ENCODE results near the gene GAREM1.

The GAREM1 gene

DNA sequence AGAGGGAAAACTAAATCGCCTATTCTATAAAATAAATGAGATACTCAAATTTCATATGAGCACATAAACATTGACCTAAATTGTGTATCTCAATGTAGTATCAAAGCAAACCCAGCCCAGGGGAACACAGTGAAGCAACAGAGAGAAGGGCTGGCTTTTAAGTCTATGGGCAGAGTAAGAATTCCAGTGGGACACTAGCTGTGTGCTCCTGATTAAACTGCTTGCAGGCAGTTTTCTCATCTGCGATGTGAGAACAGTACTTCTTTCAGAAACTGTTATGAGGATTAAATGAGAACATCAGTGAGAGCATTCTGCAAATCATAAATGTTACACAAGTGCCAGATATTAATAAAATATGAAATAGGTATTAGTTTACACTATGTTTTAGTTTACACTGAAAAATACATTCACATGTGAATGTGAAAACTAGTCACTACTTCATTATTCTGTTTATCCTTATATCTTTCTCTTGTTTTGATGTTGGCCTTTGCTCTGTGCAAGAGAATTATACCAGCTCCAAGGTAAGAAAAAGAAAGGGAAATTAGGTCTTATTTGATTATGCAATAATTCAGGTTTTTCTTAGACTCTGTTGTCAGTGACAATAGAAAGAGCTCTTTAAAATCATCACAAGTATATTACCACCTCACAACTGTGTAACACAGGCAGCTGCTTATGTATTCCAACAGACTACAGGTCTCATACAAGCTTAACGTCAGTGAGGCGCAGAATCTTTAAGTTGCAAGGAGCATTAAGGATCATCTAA, 47.5 kb downstream of the GAREM1 start:
- no peak for DNase-seq

DNA sequence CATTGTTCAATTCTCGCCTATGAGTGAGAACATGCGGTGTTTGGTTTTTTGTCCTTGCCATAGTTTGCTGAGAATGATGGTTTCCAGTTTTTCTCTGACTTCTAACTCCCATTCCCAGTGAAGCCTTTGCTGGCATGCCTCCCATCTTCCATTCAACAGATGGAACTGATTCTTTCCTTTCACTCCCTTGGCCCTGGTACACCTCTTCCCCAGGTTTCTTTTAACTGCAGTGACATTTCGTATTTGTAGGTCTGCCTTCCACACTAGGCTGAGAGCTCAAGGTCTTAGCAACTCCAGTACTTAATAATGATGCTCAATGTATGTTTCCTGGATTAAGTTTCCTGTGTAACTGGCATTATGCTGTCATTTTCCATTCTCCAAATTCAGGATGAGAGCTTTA, 48.5 kb downstream of the GAREM1 start:
- no peak for DNase-seq

DNA sequence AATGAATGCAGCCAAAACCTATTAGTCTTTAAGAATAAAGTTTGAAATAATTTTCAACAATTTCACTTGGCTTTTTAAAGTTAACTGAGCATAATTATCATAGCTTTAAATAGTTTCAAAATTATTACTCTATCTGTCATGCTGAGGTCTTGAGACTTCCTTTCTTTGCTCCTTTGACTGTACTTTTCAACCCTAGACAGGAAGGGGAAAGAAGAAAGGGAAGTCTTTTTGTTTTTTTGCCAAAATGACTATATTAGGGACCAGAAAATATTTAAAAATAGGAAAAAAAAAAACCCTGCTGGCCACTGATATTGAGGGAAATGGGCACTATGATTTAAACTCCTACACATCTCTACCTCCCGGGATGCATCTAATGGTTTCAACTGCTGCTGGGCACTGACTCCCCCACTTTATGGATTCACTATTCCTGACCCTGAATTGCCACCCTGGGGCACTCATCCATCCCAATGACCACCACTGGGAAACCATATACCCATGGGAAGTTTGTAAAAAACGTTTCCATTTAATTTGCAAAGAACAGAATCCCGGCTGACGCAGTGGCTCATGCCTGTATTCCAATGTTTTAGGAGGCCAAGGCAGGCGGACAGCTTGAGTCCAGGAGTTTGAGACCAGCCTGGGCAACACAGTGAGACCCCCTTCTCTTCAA, 50.5 kb downstream of the GAREM1 start:
- DNase-seq = no peak

DNA sequence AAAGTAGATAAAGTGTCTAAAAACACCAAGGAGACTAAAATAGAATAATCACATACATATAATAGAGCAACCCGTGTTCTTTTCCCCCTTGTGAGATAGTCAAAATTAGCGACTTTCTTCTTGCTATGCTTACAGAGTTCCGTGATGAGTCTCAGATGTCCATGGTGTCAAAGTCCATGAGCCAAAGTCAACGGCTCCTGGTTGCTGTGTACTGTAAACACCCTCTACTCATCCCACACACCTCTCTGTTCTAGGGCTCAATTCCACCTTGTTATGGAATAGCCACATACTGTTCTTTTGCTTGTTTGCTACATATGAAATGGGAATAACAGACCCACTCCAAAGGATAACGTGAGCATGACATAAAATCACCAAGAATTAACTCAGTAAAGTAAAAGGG, 52.5 kb downstream of the GAREM1 start:
- no peak for DNase-seq

DNA sequence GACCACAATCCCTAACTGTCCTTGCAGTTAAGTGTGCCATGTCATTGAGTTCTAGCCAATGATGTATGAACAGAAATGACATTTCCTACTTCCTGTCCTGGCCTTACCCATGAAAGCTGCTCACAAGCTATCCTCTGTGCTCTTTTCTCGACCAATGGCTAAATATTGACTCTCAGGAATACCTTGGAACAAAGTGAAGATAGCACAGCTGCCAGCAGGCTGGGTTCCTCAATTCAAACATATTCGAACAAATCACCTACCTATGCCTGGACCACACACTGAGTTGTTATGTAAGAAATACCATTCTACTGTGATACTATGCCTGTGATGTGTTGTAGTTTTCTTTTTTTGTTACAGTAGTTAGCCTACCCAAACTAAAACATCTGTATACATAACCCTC, 65.1 kb downstream of the GAREM1 start:
- DNase-seq = no peak

DNA sequence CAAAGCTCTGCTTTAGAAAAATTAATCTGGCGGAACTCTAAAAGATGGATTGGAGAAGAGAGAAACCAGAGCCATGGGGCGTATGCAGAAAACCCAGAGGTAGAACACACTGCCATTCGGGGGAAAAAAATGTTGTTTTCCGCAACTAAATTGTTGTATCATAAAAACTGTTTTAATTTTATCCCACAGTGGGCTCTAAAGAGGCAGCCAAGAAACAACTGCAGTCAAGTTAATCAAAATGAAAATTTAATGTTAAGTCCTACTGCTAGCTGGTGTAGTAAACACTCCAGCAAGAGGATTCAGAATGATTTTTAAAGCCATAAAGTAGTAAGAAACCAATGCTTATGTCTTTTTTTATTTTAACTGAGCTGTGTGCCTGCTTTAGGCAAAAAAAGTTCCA, 69.1 kb downstream of the GAREM1 start:
- DNase-seq = no peak

DNA sequence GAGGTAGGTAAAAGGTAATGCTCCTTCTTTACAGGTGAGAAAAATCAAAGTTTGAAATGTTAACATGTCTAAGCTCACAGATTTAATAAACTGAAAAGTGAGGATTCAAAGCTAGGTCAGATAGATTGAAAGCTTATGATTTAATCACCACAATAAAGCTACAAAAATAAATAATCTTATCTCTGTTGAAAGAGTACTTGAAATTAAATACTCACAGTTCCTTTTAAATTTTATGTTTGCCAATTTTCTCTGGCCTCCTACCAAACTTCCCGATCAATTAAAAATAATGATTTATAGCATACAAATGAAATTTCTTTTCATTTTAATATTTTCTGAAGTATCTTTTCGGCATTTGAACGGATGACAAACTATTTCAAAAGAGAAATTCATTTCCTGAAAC, 77.3 kb downstream of the GAREM1 start:
- DNase-seq = no peak

DNA sequence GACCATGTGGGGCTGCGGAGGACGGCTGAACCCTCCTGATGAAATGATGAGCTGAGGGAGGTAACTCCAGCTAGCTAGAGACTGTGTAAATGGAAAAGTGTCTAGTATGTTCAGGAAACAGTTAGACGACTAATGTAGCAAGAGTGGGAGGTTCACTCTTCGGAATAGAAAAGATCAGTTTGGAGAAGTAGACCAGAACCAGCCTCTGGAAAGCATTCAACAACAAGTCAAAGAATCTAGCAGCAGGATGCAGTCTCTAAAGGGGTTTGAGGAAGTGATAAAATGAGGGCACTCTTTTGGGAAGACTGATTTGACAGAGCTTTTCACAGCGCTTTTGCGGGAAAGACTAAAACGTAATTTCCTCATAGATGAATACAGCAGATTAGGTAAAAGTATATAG, 79.6 kb downstream of the GAREM1 start:
- no peak for DNase-seq

DNA sequence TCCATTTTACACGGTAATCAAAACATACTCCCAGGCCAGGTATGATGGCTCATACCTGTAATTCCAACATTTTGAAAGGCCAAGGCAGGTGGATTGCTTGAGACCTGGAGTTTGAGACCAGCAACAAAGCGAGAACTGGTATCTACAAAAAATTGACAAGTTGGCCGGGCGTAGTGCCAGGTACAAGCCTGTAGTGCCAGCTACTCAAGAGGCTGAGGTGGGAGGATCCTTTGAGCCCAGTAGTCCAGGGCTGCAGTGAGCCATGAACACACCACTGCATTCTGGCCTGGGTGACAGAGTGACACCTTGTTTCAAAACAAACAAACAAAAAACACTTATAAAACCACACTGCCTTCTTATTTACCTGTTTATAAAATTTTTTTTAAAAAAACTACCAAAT, 80.8 kb downstream of the GAREM1 start:
- no peak for DNase-seq

DNA sequence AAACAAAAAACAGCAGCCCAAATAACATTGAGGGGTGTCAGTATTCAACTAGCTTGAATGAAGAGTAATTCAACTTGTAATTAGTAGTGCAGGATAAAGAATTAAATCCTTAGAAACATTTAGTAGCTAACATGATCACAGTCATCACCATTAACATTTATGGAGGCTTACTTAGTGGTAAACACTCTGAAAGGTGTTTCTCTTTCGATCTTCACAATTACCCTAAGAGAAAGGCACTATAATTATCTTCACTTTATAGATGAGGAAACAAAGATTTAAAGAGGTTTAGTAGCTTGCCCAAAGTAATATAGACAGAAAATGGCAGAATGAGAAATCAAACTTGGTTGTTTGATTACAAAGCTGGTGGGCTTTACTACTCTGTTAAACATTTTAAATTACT, 81.5 kb downstream of the GAREM1 start:
- DNase-seq = no peak

DNA sequence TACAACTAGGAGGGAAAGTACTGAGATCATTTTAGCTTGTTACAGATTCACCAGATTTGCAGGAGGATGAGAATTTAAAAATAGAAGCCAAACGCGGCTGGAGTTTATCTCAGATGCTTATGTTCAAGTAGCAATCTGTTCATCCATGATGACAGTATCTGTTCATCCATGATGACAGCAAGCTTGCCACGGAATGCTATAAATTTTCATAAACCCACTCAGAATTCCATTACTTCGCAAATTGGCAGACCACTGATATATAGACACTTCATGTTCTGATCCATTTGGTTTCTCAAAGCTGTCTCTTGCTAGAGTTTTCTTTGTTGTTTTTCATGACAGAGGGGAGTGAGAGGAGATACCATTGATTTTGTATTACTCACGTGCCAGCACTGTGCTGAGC, 84.2 kb downstream of the GAREM1 start:
- no peak for DNase-seq

DNA sequence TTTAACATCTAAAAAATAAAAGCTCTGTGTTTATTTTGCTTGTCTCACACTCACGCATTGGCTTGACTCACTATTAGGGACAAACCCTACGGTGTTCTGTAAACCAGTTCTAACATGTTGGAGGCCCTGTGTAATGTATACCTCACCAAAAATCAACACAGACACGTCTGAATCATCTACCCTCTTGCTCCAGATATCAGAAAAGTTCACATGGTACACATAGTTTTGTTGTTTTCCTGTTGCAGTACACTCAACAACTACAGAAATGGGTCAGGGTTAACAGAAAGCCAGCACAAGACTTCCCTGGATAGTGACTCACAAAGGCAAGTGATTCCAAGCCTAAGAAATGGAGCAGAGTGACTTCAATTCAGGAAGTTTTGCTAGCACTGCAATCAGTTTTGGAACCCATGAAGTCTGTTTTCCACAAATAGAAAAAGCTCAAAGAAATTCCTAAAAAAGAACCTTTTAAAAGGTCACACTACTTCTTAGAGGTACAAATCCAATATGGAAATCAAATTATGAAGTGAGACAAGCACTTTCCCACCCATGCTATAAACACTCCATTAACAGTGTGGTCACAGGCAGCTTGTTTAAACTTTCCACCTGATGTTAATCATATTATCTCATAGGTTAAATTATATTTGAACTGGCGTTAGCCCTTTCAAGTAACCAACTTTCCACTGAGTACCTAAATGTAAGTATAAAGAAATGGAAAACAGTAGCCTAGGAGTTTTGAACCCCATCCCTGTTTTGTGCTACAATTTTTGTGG, 87.4 kb downstream of the GAREM1 start:
- DNase-seq = no peak

DNA sequence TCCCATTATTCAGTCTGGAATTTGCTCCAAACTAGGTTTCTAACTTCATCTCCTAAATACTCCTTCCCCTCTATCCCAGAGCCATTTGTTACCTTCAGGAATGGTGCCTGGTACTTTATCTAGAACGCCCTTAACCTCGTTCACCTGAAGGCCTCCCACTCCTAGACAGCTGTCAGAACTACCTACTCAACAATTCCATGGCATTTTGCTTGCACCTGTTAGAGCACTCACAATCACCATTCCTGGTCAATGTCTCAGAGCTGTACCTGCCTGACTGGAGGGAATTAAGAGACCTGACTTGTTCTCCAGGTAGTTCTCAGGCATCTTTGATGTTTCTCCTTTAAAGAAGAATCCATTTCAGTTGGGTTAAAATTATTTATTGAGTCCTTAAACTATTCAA, 88.9 kb downstream of the GAREM1 start:
- DNase-seq = no peak

DNA sequence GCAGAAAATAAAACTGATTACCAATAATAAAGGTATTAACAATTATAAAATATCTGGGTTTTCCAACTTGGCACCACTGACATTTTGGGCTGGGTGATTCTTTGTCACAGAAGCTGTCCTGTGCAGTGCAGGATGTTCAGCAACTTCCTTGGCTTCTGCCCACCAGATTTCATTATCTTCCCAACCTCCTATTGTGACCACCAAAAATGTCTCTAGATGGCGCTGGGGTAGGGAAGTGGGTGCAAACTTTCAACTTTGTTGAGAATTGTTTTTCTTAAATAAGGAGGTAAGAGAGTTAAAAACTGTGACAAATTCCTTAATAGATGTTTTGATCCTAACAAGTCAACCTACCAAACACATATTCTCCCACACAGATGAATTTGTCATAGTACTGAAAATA, 90.1 kb downstream of the GAREM1 start:
- DNase-seq = no peak

DNA sequence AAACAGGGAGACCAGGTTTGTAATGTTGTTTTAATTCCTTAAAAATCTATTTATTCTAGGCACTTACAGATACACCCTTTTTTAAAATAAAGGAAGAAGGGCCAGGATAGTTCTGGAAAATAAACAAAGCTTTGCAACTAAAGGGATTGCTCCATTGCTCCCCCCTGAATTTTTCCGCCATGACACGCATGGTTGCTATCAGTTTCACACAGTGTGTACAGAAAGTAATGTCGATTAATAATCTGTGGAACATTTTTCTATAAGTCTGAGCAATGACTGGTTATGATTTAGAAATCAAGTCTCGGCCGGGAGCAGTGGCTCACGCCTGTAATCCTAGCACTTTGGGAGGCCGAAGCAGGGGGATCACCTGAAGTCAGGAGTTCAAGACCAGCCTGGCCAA, 90.8 kb downstream of the GAREM1 start:
- DNase-seq = no peak

DNA sequence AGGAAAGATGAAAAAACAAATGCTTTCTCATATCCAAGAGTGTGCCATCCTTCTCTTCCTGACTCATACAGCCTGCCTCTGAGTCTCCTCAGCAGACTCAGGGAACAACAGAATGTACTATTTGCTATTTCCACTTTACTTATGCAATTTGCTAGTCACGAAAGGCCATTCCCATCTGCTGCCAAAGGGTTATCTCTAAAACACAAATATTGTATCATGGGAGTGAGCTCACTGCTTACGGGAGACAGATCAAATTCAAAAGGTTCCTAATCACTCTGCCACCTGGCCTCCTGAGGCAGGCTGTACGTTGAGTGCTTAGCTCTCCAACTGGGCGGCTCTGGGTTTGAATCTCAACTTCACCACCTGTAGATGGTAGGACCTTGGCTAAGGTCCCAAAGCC, 92.0 kb downstream of the GAREM1 start:
- DNase-seq = no peak

DNA sequence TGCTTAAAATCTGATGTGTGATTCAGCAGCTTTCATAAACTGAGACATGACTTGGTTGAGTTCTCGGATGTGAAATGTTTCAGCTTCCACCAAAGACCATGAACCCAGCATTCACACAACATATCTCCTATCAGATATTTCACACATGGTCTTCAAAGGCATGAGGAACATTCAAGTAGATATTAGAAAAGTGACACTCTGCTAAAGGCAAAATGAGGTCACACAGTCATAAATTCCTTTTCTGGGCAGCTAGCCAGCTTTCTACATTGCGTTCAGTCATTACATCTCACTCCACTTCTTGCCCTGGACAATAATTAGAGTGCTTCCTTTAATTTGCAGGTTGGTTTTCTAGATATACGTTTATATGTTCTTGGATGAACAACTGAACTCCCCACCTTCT, 96.7 kb downstream of the GAREM1 start:
- DNase-seq = no peak

DNA sequence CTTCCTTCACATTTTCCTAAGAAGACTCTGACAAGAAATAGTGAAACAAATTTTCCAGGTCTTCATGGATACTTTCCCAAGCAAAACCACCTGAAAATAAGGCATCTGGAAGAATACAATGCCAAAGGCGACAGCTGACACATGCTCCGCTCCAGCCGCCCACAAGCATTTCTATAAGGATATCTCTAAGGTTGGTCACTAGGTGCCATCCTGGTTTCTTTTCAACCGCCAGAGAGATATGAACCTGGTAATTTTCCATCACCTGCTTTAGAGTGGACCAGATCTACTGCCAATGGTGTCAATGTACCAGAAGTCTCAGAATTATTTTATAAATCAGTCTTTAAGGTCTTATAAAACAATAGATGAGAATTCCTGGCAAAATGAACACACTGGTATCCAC, 97.2 kb downstream of the GAREM1 start:
- DNase-seq = no peak

DNA sequence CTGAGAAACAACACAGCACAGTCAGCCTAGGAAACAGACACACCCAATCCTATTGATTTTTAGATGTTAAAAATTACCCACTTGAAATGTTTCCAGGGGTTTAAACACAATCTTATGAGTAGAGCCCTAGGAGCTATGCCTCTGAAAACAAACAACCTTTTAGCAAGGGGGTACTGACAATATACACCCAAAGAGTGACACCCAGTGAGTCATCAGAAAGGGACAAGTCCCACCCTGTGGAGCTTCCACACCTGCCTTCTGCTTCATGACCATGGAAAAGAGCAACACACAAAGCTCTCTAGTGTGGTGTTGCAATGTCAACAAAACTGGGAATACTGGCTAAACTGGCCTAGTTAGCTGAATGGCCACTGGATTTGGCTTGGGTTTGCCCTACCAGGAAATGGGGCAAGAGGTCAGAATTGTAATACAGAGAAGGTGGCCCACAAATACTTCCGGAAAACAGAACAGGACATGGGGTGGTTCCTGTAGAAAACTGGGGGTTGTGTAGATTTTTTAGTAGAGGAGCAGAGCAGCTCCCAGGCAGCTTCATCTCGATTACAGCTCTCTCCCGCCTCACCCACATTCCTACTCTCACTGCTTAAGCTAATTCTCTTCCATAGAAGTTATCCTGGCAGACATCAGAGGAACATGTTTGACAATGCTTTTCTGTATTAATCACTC, 98.2 kb downstream of the GAREM1 start:
- DNase-seq = no peak

DNA sequence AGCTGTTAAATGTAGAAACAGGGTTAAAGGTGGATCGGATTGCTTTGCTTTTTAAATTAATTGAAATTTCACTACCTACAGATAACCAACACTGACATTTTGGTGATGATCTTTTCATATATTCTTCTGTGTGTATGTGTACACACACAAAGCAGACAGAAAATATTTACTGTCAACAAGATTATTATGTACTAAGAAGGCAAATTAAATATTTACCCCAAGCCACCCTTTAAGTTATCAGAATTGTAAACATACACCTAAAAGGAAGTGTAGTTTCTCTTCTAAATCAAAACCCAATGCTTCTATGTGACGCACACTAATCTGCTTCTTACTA, 98.7 kb downstream of the GAREM1 start:
- DNase-seq = no peak

DNA sequence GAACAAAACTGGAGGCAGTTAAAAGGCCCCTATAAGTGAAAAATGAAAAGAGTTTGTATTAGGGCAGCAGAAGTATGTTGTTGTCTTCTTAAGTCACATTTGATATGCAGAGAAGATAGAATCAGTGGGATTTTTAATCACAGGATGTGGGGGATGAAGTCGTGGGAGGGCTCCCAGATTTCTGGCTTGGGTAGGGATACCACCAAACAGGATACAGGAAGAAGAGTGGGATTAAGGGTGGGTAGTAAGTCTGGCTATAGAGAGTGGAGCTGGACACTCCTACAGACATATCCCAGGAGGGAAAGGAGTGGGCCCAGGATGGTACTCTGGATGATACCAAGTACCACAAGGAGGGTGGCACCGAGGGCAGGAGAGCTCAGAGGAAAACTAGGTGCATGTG, 99.3 kb downstream of the GAREM1 start:
- no peak for DNase-seq

DNA sequence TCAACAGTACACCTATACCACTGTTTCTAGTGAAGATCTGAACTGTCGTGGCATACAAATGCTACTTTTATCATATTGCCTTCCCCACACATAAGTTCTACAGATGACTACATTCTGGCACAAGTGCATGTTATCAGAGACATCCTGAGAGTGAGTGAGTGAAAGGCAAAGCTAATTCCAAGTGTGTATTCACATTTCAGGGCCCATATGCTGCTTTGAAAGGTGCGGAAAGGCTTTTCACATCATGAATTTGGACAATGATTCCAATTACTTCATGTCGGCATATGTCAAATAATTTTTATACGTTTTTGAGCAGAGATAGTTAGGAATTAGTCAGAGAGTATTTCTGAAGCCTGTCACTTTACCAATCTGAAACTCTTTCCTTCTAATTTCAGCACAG, 101.7 kb downstream of the GAREM1 start:
- DNase-seq = no peak

DNA sequence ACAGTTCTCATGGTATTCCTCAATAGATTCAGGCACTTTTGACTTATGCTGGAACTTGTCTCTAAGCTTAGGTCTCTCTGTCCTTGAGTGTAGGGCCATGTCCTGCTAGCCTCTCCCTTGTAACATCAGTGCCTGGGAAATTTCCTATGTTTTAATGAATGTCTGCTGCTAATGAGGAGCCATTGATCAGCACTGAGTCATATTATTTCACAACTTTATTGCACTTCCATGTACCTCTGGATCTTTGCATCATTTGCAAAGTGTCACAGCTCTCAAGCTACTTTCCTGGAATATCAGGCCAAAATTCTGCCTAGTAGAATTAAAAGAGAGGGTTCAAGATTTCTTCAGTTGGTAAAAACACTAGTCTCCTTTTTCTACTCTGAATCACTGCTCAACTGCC, 102.5 kb downstream of the GAREM1 start:
- DNase-seq = no peak
